ENCODE data around the gene BLMH.

BLMH gene, protein sequence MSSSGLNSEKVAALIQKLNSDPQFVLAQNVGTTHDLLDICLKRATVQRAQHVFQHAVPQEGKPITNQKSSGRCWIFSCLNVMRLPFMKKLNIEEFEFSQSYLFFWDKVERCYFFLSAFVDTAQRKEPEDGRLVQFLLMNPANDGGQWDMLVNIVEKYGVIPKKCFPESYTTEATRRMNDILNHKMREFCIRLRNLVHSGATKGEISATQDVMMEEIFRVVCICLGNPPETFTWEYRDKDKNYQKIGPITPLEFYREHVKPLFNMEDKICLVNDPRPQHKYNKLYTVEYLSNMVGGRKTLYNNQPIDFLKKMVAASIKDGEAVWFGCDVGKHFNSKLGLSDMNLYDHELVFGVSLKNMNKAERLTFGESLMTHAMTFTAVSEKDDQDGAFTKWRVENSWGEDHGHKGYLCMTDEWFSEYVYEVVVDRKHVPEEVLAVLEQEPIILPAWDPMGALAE

DNA sequence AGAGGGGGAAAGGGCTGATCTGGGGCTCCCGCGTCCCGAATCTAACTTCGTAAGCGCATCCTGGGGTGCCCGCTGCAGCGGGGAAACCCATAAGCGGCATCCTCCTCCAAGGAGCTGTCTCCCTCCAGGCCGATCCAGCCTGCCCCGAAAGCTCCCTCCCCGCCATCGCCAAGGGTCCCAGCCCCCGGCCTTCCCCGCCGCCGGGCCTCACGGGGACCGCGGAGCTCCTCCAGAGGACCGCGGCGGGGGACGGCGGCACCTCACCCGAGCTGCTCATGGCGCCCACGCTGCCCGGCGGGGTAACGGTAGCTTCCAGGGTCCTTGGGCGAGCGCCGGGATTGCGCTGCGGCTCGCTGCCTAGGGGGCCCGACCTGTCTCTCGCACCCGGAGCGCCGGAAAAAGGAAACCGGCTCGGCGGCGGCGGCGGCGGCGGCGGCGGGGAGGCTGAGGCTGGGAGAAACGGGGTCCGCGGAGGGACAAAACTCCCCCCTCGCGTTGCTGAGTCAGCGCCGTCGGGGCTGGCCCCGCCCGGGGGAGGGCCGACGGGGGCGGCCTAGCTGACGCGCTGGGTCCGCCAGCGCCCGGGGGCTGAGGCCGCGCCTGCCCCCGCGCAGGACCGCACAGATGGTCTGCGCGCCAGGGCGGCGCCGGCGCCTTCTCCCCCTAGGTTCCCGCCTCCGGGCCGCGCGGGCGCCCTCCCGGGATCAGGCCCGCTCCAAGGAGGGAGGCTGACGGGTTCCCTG lies at the start of gene BLMH:
Gene BLMH (minus strand): TSS at position 402 of the 743 bp plus-strand sequence. CDS start 125 bp downstream, at position 277.
- DNase-seq, result peak; percentile 63 to 90 (median 87)

DNA sequence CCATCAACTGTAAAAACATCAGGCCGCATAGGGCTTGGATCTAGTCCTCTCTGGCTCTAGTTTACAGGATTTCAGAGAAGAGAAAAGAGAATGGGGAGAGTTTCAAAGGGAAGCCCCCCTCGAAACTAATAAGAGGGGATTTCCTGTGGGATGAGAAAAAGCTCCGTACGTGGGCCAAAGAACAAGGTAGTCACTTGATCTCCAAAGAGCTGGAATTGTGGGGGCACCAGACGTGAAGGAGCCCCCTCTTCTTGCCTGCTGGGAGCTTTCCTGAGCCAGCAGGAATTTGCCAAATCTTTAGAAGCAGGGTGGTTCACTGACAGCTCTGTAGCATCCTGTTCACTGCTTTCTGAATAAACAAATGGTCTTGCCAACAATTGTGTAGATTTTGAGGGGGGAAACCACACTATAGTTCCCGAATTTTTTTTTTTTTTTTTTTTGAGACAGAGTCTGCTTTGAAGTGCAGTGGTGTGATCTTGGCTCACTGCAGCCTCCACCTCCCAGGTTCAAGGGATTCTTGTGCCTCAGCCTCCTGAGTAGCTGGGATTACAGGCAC lies 49.1 kb upstream of the BLMH start:
- no peak for DNase-seq

DNA sequence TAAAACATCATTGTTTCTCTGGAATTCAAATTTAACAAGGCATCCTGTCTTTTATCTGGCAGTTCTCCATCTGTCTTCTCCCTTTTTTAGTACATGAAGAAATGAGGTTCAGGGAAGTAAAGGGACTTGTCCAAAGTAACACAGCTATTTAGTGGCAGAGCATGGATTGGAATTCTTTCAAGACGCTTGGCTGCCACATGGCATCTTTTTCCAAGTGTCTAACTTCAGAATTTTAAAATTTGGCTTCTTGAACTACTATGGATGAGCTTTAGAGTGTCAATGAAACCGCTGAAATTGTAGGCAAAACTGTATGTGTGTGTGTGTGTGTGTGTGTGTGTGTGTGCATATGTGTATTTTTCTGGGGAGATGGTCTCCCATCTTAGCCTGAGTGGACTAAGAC lies 47.3 kb upstream of the BLMH start:
- DNase-seq, result no peak

DNA sequence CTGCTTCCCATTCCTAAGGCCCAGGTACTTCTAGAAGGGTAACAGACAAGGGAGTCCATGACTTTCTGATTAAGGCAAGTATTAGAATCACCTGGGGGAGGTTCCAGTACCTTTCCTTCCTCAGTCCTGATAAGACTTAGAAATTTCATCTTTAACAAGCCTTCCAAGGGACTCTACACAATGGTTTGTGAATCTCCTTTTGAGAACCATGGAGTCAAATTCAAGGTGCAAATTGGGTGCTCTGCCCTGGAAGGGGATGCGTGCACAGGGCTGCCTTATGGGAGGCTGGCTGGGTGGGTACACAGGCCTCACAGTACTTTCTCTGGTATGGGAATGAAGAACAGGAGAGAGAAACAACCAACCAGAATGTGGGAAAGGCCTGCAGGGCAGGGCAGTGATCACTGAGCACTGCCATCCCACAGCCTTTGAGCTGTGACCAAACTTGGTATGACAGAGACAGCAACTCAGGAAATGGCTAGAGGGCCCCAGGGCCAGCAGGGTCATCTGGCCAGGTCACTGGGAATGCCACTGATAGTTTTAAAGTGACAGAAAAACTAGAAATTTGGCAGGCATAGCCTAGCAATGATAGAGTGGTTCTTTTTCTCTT lies 45.8 kb upstream of the BLMH start:
- no peak for DNase-seq

DNA sequence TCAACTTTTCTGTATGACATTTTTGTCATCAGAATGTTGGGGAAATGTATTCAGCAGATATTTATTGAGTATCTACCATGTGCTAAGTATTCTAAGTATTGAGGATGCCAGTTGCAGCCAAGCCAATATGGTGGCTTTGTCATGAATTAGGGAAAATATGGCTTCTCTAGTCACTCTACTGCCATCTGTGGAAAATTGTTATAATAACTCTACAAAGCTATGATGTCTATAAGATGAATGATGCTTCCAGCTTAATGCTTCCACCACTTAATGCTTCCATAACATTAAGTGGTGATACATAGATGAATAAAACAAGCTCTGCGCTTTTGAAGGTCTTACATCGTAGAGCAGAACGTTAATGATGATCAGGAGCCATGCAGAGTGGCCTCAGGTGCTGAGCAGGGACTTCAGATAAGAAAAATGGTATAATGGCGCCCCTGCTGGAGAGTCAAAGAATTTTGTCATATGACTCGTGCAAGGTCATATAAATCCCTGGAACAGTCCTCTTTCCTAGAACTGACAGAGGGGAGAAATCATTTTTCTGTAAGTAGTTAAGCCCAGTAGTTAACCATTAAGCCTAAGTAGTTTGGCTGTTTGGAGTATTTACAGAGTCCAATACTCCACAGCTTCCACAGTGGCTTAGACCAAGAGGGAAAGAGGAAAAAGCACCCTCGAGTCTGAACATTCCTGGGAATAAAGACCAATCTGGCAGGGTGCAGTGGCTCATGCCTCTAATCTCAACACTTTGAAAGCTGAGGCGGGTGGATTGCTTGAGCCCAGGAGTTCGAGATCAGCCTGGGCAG lies 44.8 kb upstream of the BLMH start:
- peak; percentile 57 to 79 (median 67) for DNase-seq

DNA sequence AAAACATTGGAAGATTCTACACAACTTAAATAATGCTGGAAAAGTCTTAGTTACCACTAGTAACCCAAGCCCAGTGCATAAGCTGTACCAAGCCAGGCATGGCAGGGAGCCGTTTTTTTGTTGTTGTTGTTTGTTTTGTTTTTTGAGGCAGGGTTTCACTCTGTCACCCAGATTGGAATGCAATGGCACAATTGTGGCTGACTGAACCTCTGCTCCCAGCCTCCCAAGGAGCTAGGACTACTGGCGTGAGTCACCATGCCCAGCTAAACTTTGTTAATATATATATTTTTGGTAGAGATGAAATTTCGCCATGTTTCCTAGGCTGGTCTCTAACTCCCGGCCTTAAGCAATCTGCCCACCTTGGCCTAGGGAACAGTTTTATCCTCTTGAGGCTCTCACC lies 42.7 kb upstream of the BLMH start:
- DNase-seq, result no peak

DNA sequence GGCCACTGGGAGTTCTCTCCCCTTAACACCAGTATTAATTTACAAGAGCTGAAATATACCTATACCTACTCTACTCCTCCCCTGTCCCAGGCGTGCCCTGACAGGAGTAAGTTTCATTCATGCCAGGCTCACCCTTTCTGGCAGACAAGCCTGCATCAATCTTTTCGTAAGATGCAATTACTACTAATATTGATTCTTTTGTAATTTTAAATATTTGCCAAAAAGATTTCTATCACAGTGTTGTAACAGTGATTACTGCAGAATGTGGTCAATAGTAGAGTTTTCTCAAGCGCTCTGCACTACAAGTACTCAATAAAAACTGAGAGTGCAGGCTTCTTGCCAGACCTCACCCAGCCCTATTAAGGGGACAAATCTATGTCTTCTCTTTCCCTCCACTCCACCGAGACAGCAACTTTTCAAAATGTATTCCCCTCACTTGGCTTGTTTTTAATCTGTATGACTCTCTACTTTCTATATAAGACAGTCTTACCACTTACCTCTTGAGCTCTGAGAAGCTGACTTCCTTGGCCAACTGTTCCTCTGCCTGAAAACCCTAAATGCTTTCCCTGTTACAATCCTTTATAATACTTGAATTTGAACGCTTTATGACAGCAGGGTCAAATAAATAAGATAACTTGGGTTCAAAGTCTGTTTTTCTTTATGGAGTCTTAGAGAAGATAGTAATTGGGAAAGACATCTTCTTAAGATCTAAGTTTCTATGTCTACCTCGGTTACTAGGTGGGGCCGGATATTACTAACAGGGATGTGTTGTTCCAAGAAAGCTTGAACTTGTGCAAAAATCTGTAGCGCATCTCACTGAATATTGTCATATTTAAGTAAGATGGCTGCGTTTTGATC lies 42.0 kb upstream of the BLMH start, which contains the start of gene TMIGD1:
Gene TMIGD1 (minus strand): TSS at position 555 of the 858 bp plus-strand sequence. CDS start 1,924 bp downstream, outside the sequence.
- DNase-seq, result no peak

DNA sequence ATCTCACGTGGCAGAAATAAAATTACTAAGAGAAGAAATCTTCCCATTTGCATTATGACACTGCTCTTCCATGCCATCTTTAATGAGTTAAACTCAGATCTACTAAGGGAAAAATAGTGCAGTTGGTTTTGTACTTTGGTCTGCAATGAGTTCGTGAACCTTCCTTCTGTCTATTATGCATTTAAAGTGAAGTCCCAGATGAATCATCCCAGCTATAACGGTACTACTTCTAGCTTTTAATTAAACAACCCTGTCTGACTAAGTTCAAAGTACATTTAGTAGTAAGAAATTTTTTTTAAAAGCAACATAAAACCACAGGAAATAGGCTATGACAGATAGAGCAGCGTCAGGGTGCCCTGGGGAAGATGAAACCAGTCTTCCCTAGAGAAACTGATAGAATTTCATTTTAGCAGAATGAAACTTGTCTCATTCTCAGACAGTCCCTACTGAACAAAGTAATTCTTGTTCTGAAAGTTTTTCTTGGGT lies 40.4 kb upstream of the BLMH start:
- DNase-seq, result no peak

DNA sequence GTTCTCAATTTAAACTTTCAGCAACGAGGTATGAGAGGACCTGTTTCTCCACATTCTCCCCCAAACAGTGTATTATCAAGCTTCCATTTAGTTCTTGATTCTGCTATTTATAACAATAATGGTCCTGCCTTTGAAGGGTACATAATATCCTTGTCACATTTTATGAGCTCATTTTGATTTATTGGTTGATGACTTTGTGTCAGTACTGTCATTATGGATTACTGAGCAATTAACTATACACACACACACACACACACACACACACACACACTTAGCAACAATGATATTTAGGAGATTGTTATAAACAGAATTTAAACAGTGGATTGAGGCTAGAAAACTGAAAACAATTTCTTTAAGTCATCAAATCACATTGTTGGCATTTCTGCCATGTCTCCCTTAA lies 35.1 kb upstream of the BLMH start:
- peak in 2 of 3 experiments; percentile 86 to 98 for DNase-seq

DNA sequence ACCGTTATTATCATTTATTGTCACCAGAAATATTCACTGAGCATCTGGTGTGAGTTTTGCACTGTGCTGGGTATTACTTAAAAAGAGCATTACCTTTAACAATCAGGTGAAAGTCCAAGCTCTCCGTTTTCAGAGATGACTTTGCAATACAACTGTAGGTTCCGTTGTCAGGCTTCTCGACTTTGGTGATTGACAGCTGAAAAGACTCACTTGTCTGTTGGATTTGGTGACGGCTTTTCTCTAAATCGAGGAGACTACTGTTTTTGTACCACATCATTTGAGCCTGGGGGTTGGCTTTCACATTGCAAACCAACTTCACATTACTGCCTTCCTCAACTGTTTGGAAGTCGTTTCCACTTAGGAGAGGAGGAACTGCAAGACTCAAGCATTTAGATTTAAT lies 33.0 kb upstream of the BLMH start:
- DNase-seq, result no peak

DNA sequence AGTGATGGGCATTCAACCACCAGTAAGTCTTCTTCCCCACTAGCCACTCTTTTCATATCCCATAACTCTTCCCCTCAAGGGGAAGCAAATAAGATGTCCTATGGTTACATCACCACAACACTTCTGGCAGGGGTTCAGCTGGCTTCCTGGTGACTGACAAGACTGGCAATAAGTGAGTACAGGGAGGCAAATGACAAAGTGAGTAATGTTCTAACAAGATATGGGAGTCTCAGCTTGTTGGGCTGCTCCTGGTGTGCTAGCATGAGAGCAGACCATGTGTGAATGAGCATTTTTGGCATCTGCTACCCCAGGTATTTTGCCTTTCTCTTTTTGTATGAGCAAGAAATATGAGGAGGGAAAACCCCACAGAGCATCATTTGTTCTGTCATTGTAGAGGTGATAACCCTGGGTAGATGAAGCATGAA lies 32.2 kb upstream of the BLMH start:
- peak in 1 of 3 experiments; percentile 54 for DNase-seq

DNA sequence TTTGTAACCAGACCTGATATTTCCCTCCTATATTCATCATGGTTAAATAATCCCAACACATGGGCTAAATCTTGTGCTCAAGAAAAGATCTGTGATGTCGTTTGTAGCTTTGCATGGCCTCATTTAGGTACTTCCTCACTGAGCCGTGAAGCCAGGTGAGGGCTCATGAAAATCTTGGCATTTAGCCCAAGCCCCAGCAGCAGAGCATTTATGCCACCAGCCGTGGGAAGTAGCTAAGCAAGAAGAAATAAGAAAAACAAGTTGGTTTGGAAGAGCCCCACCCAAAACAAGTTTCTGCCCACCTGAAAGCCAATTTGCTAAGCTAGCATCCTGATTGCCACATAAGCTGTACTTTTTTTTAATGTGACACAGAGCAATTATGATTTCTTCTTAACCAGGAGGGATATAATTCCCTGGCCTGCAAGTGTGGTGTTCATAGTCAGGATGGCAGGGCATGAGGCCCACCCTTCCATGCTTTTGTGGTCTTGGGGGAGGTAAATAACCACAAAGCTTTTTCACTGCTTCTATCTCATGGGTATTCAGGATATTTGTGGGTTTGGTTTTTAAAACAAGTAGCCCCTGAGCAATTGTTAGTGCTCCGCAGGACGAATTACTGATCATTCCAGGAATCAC lies 31.6 kb upstream of the BLMH start:
- DNase-seq, result peak; percentile 53 to 85 (median 83)

DNA sequence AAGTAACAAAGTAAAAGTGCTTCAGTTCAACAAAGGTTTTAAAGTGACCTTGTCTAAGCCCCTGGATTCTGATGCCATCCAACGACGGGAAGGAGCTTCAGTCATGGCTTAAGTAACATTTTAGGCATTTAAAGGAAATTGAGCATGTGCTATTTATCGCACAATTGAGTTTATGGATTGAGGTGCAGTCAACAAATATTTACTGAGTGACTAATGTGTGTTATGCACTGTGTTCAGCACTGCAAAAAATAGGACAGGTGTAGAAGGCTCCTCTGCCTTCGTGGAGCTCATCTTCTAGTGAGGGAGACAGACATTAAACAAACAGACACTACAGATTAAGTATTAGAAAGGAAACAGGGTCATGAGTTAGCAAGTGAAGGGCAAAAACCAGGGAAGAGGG lies 29.6 kb upstream of the BLMH start:
- DNase-seq, result peak; percentile 23 to 54 (median 40)

DNA sequence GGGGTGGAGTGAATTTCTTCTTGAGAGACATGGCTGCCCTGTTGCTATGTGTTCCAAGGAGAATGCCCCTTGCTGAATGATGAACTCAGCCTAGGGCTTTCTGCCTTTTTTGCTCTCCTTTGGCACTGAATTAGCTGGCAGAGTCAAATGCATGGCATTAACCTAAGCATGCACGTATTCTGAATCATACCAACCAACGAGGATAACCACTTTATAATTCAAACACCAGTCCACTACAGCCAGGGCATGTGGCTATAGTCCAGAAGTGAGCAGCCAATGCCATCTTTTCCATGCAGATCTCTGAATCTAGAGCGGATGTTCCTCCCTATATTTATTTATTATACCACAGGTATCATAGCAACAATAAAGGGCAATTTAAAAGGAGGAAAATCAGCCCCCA lies 26.4 kb upstream of the BLMH start:
- DNase-seq, result peak in 2 of 3 experiments; percentile 9 to 49

DNA sequence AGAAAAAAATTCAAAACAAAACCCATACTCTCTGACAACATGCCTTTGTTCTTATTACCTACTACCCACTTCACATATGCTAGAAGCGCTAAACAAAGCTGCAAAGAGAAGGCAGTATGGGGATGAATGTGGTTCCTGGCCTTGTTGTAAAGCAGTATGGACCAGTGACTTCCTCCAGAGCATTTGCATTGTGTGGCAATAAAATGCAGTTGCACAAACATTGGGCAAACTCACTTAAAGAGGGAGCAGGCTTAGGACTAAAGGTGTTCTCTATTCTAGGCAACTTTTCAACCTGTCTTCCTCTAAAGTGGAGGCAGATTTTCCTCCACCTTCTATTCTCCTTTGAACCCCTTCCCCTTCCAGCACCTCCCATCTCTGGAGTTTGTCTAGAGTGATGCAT lies 25.0 kb upstream of the BLMH start:
- DNase-seq, result peak in 1 of 3 experiments; percentile 22

DNA sequence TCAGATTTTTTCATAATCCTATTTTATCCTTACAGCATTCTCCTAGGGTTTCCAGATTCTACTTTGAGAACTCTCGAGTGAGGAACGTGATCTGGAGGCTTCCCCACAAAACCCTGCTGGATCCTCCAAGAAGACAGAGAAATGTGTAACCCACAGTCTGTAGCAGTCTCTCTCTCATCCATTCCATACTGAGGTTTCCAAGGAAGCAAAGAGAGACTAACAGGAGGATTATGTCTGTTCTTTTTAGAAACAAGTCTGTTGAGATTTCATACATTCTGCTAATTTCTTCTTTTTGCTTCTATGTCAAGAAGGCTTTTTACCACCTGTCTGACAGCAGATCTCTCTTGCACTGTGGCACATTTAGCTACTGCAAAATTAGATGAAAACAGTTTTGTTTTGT lies 23.4 kb upstream of the BLMH start:
- no peak for DNase-seq

DNA sequence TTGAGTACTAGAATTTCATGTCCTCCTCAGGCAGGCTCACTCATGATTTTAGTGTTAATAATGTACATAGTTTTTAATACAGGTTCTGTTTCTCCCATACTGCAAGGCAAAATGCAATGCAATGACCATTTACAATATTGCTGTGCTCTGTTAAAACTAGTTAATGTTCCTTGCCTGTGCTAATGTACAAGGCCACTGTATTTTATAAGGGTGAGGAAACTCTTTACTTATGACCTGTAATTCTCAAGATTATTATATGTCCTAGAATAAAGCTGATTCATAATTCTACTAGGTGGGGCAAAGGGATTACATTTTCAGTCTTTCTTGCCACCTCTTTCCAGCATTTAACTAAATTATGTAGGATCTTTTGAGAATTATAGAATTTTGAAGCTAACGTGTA lies 22.7 kb upstream of the BLMH start:
- DNase-seq, result no peak

DNA sequence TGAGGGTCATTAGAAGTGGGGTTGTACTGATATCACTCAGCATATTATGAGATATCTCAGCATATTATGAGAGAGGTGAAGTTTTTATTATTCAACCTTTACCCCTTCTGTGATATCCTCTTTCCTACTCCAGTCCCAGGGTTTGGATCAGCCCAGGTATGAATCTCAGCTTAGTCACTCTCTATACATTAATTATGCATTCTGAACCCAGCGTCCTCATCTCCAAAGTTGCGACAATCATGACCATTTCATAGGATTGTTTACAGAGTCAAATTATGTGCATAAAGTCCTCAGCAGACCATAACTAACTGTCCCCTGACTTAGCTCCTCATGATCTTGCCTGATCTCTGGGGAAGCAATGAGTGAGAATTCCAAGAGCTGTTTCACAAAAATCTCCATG lies 20.5 kb upstream of the BLMH start:
- peak in 2 of 3 experiments; percentile 5 to 64 for DNase-seq

DNA sequence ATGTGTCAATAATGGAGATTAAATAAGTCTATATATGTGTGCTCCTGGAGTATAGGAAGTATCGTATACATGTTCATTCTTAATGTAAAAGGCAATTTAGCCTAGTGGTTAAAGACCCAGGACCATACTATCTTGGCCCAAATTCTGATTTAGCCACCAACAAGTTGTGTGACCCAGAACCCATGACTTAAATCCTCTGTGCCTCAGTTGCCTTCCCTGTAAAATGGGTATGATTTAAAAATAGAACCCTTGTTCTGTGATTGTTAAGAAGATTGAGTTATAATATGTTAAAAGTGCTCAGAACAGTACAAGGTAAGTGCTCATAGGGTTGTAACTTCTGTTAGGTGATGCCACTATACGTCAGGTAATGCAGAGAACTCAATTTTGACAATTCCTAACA lies 18.8 kb upstream of the BLMH start:
- no peak for DNase-seq

DNA sequence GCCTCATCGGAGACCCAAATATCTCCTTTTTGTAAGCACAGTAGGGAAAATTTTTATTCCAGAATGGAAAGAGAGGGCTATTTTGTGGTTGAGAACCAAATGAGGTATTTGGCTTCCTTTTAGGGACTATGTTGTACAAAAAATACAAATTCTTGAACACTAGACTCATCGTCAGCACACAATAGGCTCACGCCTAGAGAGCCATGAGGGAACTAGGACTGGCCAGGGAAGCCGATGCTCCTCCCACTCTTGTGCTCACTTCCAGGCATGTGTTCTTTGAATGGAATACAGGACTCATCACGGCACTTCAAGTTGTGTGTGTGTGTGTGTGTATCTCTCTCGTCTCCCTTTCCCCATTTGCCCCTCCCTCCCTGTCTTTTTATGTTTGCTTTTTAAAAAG lies 17.8 kb upstream of the BLMH start:
- no peak for DNase-seq

DNA sequence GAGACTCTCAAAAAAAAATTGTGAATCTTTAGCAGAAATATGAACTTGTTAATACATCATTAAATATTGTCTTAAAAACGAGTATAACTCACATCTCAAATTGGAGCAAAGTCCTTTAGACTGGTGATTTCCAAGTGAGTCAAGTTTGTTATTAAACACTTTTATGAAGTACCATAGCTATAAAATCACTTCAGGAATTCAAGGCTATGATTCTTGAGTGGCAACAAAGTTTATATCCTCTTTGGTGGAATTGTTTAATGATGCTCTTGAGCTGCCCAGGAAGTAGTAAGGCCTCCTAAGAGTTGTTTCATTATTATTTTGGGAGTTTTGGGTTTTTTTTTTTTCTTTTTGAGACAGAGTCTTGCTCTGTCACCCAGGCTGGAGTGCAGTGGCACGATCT lies 16.7 kb upstream of the BLMH start:
- DNase-seq, result no peak

Measured in NCI-H1417 (cell line).